Osteocyte (in vitro differentiated cells): ENCODE data around the gene PDZD2. TPM values are rescaled to one million over a fixed set of nuclear protein-coding genes. Genes with fewer than 3 reads are reported as not detected.

Experiments
- DNase-seq: peaks from one replicate; pipeline ENCODE4 v3.0.0; 2021; ENCODE audit warnings: mixed read lengths; ENCODE audit not compliant: unreplicated experiment; ENCODE audit errors: extremely low spot score
- H3K27ac Mint-ChIP-seq: one replicate; pipeline ENCODE4 v1.8.0; 2021; ENCODE audit warnings: mild to moderate bottlenecking, mixed read lengths; ENCODE audit not compliant: unreplicated experiment
- H3K27me3 Mint-ChIP-seq: one replicate; pipeline ENCODE4 v1.8.0; 2021; ENCODE audit warnings: mixed read lengths; ENCODE audit not compliant: unreplicated experiment
- H3K36me3 Mint-ChIP-seq: one replicate; pipeline ENCODE4 v1.8.0; 2021; ENCODE audit warnings: mixed read lengths; ENCODE audit not compliant: unreplicated experiment
- H3K4me1 Mint-ChIP-seq: one replicate; pipeline ENCODE4 v1.8.0; 2021; ENCODE audit warnings: mixed read lengths; ENCODE audit not compliant: unreplicated experiment
- H3K4me3 Mint-ChIP-seq: one replicate; pipeline ENCODE4 v1.8.0; 2021; ENCODE audit warnings: mild to moderate bottlenecking, moderate library complexity, mixed read lengths; ENCODE audit not compliant: unreplicated experiment
- H3K9me3 Mint-ChIP-seq: one replicate; pipeline ENCODE4 v1.8.0; 2021; ENCODE audit warnings: mixed read lengths; ENCODE audit not compliant: unreplicated experiment
- CTCF ChIP-seq: fragments of 200-600 bp; sonication (generic); IDR thresholded peaks from 2 replicates; pipeline ENCODE4 v1.5.0; 2021; ENCODE audit warnings: antibody characterized with exemption, mild to moderate bottlenecking, moderate library complexity
- total RNA-seq: library from RNA; stranded (reverse); gene quantifications from 2 replicates; pipeline ENCODE4 v1.2.1, GENCODE V29; 2021

The PDZD2 gene
- total RNA-seq, 1 donor from 2014 or later = 2.3 TPM

- no peak for DNase-seq
- no peak overlapping the region for H3K4me3 Mint-ChIP-seq
- no peak for TF ChIP-seq CTCF
These were observed 67.3 kb downstream of the PDZD2 start for GRCh38 chr5:31706186-31706585.

GRCh38 chr5:31707329-31707728 lies 68.4 kb downstream of the PDZD2 start:
- no peak for TF ChIP-seq CTCF
- no peaks in the 10 kb centered on the region for H3K9me3 Mint-ChIP-seq
- H3K36me3 Mint-ChIP-seq = no peaks in the 10 kb centered on the region
- H3K27me3 Mint-ChIP-seq = peaks cover 19% of the 10 kb centered on the region
- no peak for DNase-seq
- no peaks in the 10 kb centered on the region for H3K4me1 Mint-ChIP-seq
- no peak overlapping the region for H3K27ac Mint-ChIP-seq
- H3K4me3 Mint-ChIP-seq = no peak overlapping the region

More at GRCh38 chr5:31706186-31706585, 67.3 kb downstream of the PDZD2 start:
- Mint-ChIP-seq H3K27ac (no peak overlapping the region), H3K4me1 (no peaks in the 10 kb centered on the region), H3K9me3 (no peaks in the 10 kb centered on the region), H3K36me3 (no peaks in the 10 kb centered on the region), H3K27me3 (peaks cover 30% of the 10 kb centered on the region)

- Mint-ChIP-seq H3K27me3 (peaks cover 15% of the 10 kb centered on the region), H3K27ac (no peak overlapping the region), H3K4me1 (no peaks in the 10 kb centered on the region), H3K36me3 (no peaks in the 10 kb centered on the region), H3K9me3 (no peaks in the 10 kb centered on the region), H3K4me3 (no peak overlapping the region)
- no peak for TF ChIP-seq CTCF
- DNase-seq = no peak
These were observed 69.2 kb downstream of the PDZD2 start for GRCh38 chr5:31708089-31708488.

GRCh38 chr5:31711363-31711762 lies 72.4 kb downstream of the PDZD2 start:
- no peak overlapping the region for H3K4me3 Mint-ChIP-seq
- no peak for TF ChIP-seq CTCF
- no peak overlapping the region for H3K27ac Mint-ChIP-seq
- no peaks in the 10 kb centered on the region for H3K36me3 Mint-ChIP-seq
- DNase-seq = no peak
- H3K27me3 Mint-ChIP-seq = peaks cover 20% of the 10 kb centered on the region
- no peaks in the 10 kb centered on the region for H3K4me1 Mint-ChIP-seq
- no peaks in the 10 kb centered on the region for H3K9me3 Mint-ChIP-seq

GRCh38 chr5:31711935-31712592 lies 73.1 kb downstream of the PDZD2 start:
- no peak overlapping the region for H3K27ac Mint-ChIP-seq

More at GRCh38 chr5:31711935-31712592, 73.1 kb downstream of the PDZD2 start:
- Mint-ChIP-seq H3K27me3 (peaks cover 20% of the 10 kb centered on the region), H3K9me3 (no peaks in the 10 kb centered on the region), H3K4me3 (no peak overlapping the region), H3K4me1 (no peaks in the 10 kb centered on the region), H3K36me3 (no peaks in the 10 kb centered on the region)
- no peak for DNase-seq
- TF ChIP-seq CTCF = no peak
